ENCODE results near the gene OAS2.

The OAS2 gene

GRCh38 chr12:113044516-113044915, 66.2 kb downstream of the OAS2 start:
- no peak for DNase-seq (ENCODE audit: extremely low read depth, low read depth)
- no peak for TF ChIP-seq CTCF (IDR thresholded peaks at IDR 0.05; ENCODE audit: low read depth, low read length, missing control alignments)
- H3K4me3 ChIP-seq (replicated peaks; ENCODE audit: low read depth, low read length), result no peak overlapping the region

- TF ChIP-seq CTCF (IDR thresholded peaks at IDR 0.05; ENCODE audit: low read depth, low read length, missing control alignments), result peak; percentile 73
- no peak overlapping the region for H3K4me3 ChIP-seq (replicated peaks; ENCODE audit: low read depth, low read length)
- peak; percentile 24 for DNase-seq (ENCODE audit: extremely low read depth, low read depth)
Observed at GRCh38 chr12:113048716-113049127, 70.4 kb downstream of the OAS2 start.

- DNase-seq (ENCODE audit: extremely low read depth, low read depth), result no peak
- peak; percentile 50 for TF ChIP-seq CTCF (IDR thresholded peaks at IDR 0.05; ENCODE audit: low read depth, low read length, missing control alignments)
Observed at GRCh38 chr12:113049976-113050742, 71.8 kb downstream of the OAS2 start.

GRCh38 chr12:113050795-113051194, 72.5 kb downstream of the OAS2 start:
- no peak for DNase-seq (ENCODE audit: extremely low read depth, low read depth)
- H3K4me3 ChIP-seq (replicated peaks; ENCODE audit: low read depth, low read length), result no peak overlapping the region

More at GRCh38 chr12:113049976-113050742, 71.8 kb downstream of the OAS2 start:
- H3K4me3 ChIP-seq (replicated peaks; ENCODE audit: low read depth, low read length), result no peak overlapping the region

GRCh38 chr12:113051759-113052158, 73.4 kb downstream of the OAS2 start:
- TF ChIP-seq CTCF (IDR thresholded peaks at IDR 0.05; ENCODE audit: low read depth, low read length, missing control alignments), result no peak
- DNase-seq (ENCODE audit: extremely low read depth, low read depth), result no peak
- H3K4me3 ChIP-seq (replicated peaks; ENCODE audit: low read depth, low read length), result no peak overlapping the region

More at GRCh38 chr12:113050795-113051194, 72.5 kb downstream of the OAS2 start:
- TF ChIP-seq CTCF (IDR thresholded peaks at IDR 0.05; ENCODE audit: low read depth, low read length, missing control alignments), result no peak

GRCh38 chr12:113052326-113052725, 74.0 kb downstream of the OAS2 start:
- no peak for DNase-seq (ENCODE audit: extremely low read depth, low read depth)
- TF ChIP-seq CTCF (IDR thresholded peaks at IDR 0.05; ENCODE audit: low read depth, low read length, missing control alignments), result no peak
- no peak overlapping the region for H3K4me3 ChIP-seq (replicated peaks; ENCODE audit: low read depth, low read length)

All from HFF-Myc (cell line).